Heart left ventricle (tissue), 13 donors: ENCODE results near the gene FUT8.

Experiments used
- CTCF ChIP-seq, 12 donors: fragments of 200-600 bp; sonication (generic) in 4 of 12; IDR thresholded peaks; one replicate each; pipeline versions ENCODE4 v1.5.0 to v1.8.0; 2018 to 2022; ENCODE audit warnings: antibody characterized with exemption in 12 of 12, mild to moderate bottlenecking in 5 of 12
- POLR2A ChIP-seq, 2 donors: fragments of 450-650 bp; IDR thresholded peaks; one replicate each; pipeline ENCODE4 v1.6.1; 2017; ENCODE audit warnings: antibody characterized with exemption in 2 of 2, mild to moderate bottlenecking in 2 of 2, moderate library complexity in 2 of 2
- donor health status: ischemic (EF 13 %, LVEDD 7.1; RV severe dilation, severe dysfunction).
- donor health status: DM: no; HTN: yes; CAD: no.
- donor health status: DM: no; HTN: no; CAD: no.
- donor health status: ischemic (EF 25% LVEDD 6.9; RV normal size, moderate dysfunction).
- donor health status: ischemic (EF 25% LVEDD 5.7; RV mildly dilated, moderate dysfunction).
- donor health status: ischemic (EF 35%, LVEDD 5.7; RV mildly dilated, moderate dysfunction).
- donor health status: nonischemic (EF 11% LVEDD 7.7; RV severe dilation, severe dysfunction).
- donor health status: DM: yes; HTN: yes; CAD: no.
- donor health status: PGD.
- donor health status: ischemic (EF 29% LVEDD 5.4; RV normal size, mild dysfunction).
- donor health status: nonischemic (EF 23%, LVEDD 6.1; RV moderate dilation, normal function).

- TF ChIP-seq CTCF (IDR thresholded peaks at IDR 0.05), result no peak
- TF ChIP-seq POLR2A (IDR thresholded peaks at IDR 0.05), result no peak
Measured at GRCh38 chr14:65453807-65454480, 41.4 kb downstream of the FUT8 start.
